CD8-positive, alpha-beta memory T cell (primary cell): ENCODE measurements around the gene TWIST1. TPM values are rescaled to one million over a fixed set of nuclear protein-coding genes. Genes with fewer than 3 reads are reported as not detected.

Experiments used
- CTCF ChIA-PET: fragments of 350-600 bp; sonication (Branson Sonifier 250); formaldehyde crosslinking; loops from one replicate; lab custom pipeline; 2021; ENCODE audit warnings: antibody characterized with exemption; lab: Charles Lee
- POLR2A ChIA-PET: fragments of 350-600 bp; sonication (Branson Sonifier 250); formaldehyde crosslinking; loops from one replicate; lab custom pipeline; 2021; ENCODE audit warnings: antibody characterized with exemption; lab: Charles Lee
- DNase-seq, 5 donors: peaks; one replicate each; pipeline versions ENCODE4 v3.0.0 to v3.0.0-alpha.2; 2020 to 2022; ENCODE audit warnings: mixed read lengths in 1 of 5
- H3K27ac ChIP-seq: one replicate; pipeline ENCODE4 v1.7.0; 2013; ENCODE audit warnings: low read depth, mild to moderate bottlenecking, low read length, moderate library complexity
- H3K27me3 ChIP-seq: 2 replicates; pipeline ENCODE4 v1.7.0; 2013; ENCODE audit warnings: low read length, mild to moderate bottlenecking; ENCODE audit not compliant: insufficient read depth, poor library complexity, severe bottlenecking
- H3K36me3 ChIP-seq: 2 replicates; pipeline ENCODE4 v1.7.0; 2013; ENCODE audit warnings: mild to moderate bottlenecking, low read length, moderate library complexity; ENCODE audit not compliant: insufficient read depth
- H3K4me1 ChIP-seq: 2 replicates; pipeline ENCODE4 v1.7.0; 2013; ENCODE audit warnings: mild to moderate bottlenecking, low read length, moderate library complexity; ENCODE audit not compliant: insufficient read depth
- H3K4me3 ChIP-seq: 2 replicates; pipeline ENCODE4 v1.7.0; 2013; ENCODE audit warnings: mild to moderate bottlenecking, low read length
- H3K9me3 ChIP-seq: 2 replicates; pipeline ENCODE4 v1.7.0; 2013; ENCODE audit warnings: mild to moderate bottlenecking, low read length
- H3K27ac Mint-ChIP-seq, 8 donors: one replicate each; pipeline ENCODE4 v1.8.0; 2020 to 2021; ENCODE audit warnings: mixed read lengths in 8 of 8, mild to moderate bottlenecking in 6 of 8, inconsistent platforms in 3 of 8, moderate library complexity in 3 of 8
- H3K27me3 Mint-ChIP-seq, 2 donors: one replicate each; pipeline ENCODE4 v1.8.0; 2020 to 2021; ENCODE audit warnings: mixed read lengths in 2 of 2, mild to moderate bottlenecking in 1 of 2, moderate library complexity in 1 of 2
- H3K36me3 Mint-ChIP-seq, 3 donors: one replicate each; pipeline ENCODE4 v1.8.0; 2020 to 2021; ENCODE audit warnings: mixed read lengths in 3 of 3, inconsistent platforms in 1 of 3, mild to moderate bottlenecking in 1 of 3
- H3K4me1 Mint-ChIP-seq, 3 donors: one replicate each; pipeline ENCODE4 v1.8.0; 2020 to 2021; ENCODE audit warnings: mixed read lengths in 3 of 3, inconsistent platforms in 1 of 3, mild to moderate bottlenecking in 1 of 3
- H3K4me3 Mint-ChIP-seq, 7 donors: one replicate each; pipeline ENCODE4 v1.8.0; 2020 to 2021; ENCODE audit warnings: mixed read lengths in 7 of 7, mild to moderate bottlenecking in 6 of 7, moderate library complexity in 4 of 7, inconsistent platforms in 2 of 7
- H3K9me3 Mint-ChIP-seq, 5 donors: one replicate each; pipeline ENCODE4 v1.8.0; 2020 to 2022; ENCODE audit warnings: mixed read lengths in 5 of 5, mild to moderate bottlenecking in 3 of 5, moderate library complexity in 2 of 5, inconsistent platforms in 1 of 5
- polyA plus RNA-seq: library from polyadenylated mRNA; unstranded; fragments of 300-500 nt; fragmentation: Illumina TruSeq; gene quantifications from one replicate; pipeline ENCODE4 v1.2.3, GENCODE V29; 2021
- total RNA-seq, 2 experiments: library from RNA; stranded (reverse); gene quantifications; one replicate each; pipeline ENCODE4 v1.2.3, GENCODE V29; 2021

The TWIST1 gene
- total and polyA plus RNA-seq, 3 experiments from 2014 or later, result 0.18 TPM; not detected in 2

GRCh38 chr7:19079066-19079465, 38.4 kb downstream of the TWIST1 start:
- Mint-ChIP-seq H3K36me3 (no peaks in the 10 kb centered on the region), H3K27ac (no peak overlapping the region), H3K4me1 (no peaks in the 10 kb centered on the region), H3K9me3 (peaks cover 0 to 20% (median 5%) of the 10 kb centered on the region in 5 donors), H3K27me3 (no peaks in the 10 kb centered on the region), H3K4me3 (no peak overlapping the region)
- H3K27me3 ChIP-seq, result no peaks in the 10 kb centered on the region
- H3K4me3 ChIP-seq, result no peak overlapping the region
- no peak overlapping the region for H3K27ac ChIP-seq
- CTCF ChIA-PET, result no interaction called here
- POLR2A ChIA-PET, result no interaction called here
- H3K9me3 ChIP-seq, result no peaks in the 10 kb centered on the region
- DNase-seq, result no peak
- H3K4me1 ChIP-seq, result no peaks in the 10 kb centered on the region
- no peaks in the 10 kb centered on the region for H3K36me3 ChIP-seq

DNA sequence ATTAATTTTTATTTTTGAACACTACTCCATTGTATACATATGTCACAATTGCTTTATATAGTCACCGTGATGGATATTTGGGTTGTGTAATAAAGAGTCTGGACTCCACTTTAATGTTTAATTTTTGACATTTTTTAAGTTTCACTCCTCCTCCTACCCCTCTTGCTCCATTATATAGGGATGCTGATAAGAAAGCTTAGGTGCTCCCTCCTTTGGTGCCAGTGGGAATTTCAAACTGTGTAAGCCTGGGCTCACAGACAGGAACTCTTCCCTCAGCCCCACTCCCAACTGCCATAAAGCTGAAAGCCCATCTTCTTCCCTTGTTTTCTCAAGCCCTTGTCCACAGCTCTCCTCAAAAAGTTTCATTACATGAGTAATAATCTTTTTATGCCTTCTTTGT, 47.6 kb downstream of the TWIST1 start:
- Histone ChIP-seq H3K9me3 (no peaks in the 10 kb centered on the region), H3K27me3 (no peaks in the 10 kb centered on the region), H3K27ac (no peak overlapping the region), H3K4me1 (no peaks in the 10 kb centered on the region), H3K4me3 (no peak overlapping the region), H3K36me3 (no peaks in the 10 kb centered on the region)
- H3K27me3 Mint-ChIP-seq, result no peaks in the 10 kb centered on the region
- peaks cover 0 to 7% (median 2%) of the 10 kb centered on the region in 5 donors for H3K9me3 Mint-ChIP-seq
- H3K4me1 Mint-ChIP-seq, result no peaks in the 10 kb centered on the region
- no peak for DNase-seq
- no peak overlapping the region for H3K4me3 Mint-ChIP-seq
- H3K36me3 Mint-ChIP-seq, result no peaks in the 10 kb centered on the region
- POLR2A ChIA-PET, result no interaction called here
- H3K27ac Mint-ChIP-seq, result no peak overlapping the region
- CTCF ChIA-PET, result no interaction called here

- Mint-ChIP-seq H3K27me3 (no peaks in the 10 kb centered on the region), H3K4me1 (no peaks in the 10 kb centered on the region), H3K9me3 (peaks cover 0 to 6% (median 0%) of the 10 kb centered on the region in 5 donors), H3K4me3 (no peak overlapping the region), H3K27ac (no peak overlapping the region), H3K36me3 (no peaks in the 10 kb centered on the region)
- H3K4me1 ChIP-seq, result no peaks in the 10 kb centered on the region
- H3K36me3 ChIP-seq, result no peaks in the 10 kb centered on the region
- H3K4me3 ChIP-seq, result no peak overlapping the region
- CTCF ChIA-PET, result no interaction called here
- POLR2A ChIA-PET, result no interaction called here
- DNase-seq, result no peak
- H3K9me3 ChIP-seq, result no peaks in the 10 kb centered on the region
- H3K27ac ChIP-seq, result no peak overlapping the region
- H3K27me3 ChIP-seq, result no peaks in the 10 kb centered on the region
These were observed 51.3 kb downstream of the TWIST1 start for GRCh38 chr7:19066170-19066569.

Other genes starting within 250 kb of the TWIST1 start
- not detected for gene FERD3L, start 27.8 kb upstream of the TWIST1 start, total RNA-seq
- gene FERD3L, start 27.8 kb upstream of the TWIST1 start, polyA plus RNA-seq, result not detected